Activated CD8-positive, alpha-beta memory T cell treated with anti-CD3 and anti-CD28 coated beads for 4 hours (primary cell): ENCODE data around the gene MEIS1.
"Not testable (repeated sequence)": the region's sequence is repeated elsewhere in the genome, so short reads cannot be mapped to it uniquely, and the experiment has no call there.

Experiments
- DNase-seq, 2 donors: peaks; one replicate each; pipeline ENCODE4 v3.0.0-alpha.2; 2020; ENCODE audit warnings: low read depth in 2 of 2

Gene MEIS1

GRCh38 chr2:66466433-66466832 lies 31.5 kb downstream of the MEIS1 start:
- no peak for DNase-seq

DNA sequence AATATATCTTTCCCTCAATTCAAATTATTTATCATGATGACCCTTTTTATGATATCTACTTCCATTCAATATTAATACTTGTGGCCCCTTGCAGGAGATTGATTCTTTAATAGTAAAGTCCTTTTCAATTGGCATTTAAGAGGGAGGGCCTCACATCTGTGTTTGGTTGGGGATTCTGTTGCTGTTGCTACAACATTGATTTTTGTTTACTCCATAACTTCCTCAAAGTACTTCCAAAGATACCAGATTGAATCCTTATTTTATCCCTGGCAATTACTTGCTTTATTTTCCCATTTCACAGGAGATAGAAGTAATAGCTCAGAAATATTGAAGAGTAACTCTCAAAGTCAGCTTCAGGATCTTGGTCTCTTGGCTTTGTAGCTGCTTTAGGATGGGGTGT lies 32.8 kb downstream of the MEIS1 start:
- no peak for DNase-seq

DNA sequence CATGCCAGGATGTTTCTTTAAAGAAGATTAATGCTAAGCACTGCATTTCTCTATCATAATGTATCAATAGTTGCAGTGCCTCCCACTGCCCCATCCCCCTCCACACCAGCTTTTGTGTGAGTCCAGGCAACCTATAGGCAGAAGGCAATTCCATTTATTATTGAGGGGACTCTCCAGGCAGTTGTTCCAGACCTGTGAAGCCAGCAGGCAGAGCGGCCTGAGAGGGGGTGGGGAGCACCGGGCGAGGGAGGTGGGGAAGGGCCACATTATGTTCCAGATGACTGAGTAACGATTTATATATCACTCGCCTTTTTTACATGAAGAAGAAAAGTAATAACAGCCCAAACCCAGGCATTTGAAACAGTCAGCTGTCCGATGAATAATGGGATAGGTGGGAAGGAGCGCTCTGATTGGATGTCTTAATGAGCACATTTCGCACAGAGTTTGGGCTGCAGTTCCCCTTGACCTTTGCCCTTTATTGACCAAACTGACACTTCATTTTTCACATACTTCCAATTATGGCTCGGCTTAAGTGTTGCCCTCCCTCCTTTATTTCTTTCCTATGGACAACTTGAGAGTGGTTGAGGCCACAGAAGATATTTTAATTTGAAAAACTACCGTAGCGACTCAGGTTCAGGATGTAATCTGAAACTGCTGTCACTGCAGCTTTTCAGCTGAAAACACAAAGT lies 34.4 kb downstream of the MEIS1 start:
- DNase-seq, result no peak

GRCh38 chr2:66470199-66470598 lies 35.3 kb downstream of the MEIS1 start:
- DNase-seq, result no peak

- no peak for DNase-seq
These were observed 37.4 kb downstream of the MEIS1 start for GRCh38 chr2:66472225-66472843.

DNA sequence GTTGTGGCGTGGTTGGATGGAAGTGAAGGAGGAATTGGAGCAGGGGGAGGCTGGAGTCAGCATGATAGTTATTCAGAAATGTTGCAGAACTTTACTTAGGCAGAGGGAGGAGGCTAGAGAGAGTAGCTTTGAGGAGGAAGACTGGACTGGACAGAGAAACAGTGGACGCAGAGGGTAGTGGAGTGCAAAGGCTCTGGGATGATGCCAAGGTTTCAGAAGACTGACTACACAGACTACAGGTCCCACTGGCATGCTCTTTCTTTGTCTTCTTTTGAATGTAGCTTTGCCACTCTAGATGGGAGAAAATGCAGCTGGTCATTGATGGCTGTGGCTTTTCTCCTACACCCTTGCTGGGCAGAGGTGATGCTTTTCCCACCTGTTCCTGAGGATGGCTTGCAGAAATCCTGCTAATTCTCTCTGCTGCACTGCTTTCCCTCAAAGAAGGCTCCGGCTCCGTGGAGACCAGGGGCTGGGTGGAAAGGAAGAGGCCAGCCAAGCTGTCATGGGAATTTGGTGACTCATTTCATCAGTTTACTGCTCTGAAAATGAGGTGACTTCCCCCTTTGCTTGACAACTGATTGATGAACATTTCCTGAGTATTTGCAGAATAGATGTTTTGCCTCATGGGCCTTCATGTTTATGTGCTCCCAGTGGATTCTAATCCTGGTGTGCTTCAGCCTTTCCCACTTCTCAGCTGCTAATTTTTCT lies 42.4 kb downstream of the MEIS1 start:
- DNase-seq, result no peak

GRCh38 chr2:66478299-66478698 lies 43.4 kb downstream of the MEIS1 start:
- no peak for DNase-seq

- no peak for DNase-seq
These were observed 43.9 kb downstream of the MEIS1 start for GRCh38 chr2:66478731-66479316.

- no peak for DNase-seq
These were observed 46.2 kb downstream of the MEIS1 start for GRCh38 chr2:66481100-66481549.

- not testable (repeated sequence) for DNase-seq
These were observed 50.3 kb downstream of the MEIS1 start for GRCh38 chr2:66485252-66485651.

GRCh38 chr2:66488946-66489345 lies 54.0 kb downstream of the MEIS1 start:
- DNase-seq, result no peak

GRCh38 chr2:66489436-66489835 lies 54.5 kb downstream of the MEIS1 start:
- DNase-seq, result no peak

DNA sequence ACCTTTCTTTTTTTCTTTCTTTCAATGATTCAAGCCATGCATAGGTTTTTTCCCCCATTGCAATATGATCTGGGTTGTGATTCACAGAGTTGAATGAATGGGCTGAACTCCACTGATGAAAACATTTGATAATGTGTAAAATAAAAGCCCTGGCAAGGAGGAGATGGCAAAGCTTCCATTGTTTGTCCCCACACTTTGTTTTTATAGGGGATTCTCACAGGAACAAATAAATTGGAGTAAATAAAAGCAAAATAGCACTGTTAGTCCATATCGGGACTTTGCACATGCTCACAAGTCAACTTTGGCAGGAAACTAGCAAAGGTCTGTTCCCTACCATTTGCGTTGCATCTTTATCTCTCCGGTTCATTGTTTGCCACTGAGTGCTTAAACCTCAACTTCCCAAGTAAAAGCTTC lies 55.7 kb downstream of the MEIS1 start:
- DNase-seq, result no peak

- no peak for DNase-seq
These were observed 59.8 kb downstream of the MEIS1 start for GRCh38 chr2:66494708-66495107.

DNA sequence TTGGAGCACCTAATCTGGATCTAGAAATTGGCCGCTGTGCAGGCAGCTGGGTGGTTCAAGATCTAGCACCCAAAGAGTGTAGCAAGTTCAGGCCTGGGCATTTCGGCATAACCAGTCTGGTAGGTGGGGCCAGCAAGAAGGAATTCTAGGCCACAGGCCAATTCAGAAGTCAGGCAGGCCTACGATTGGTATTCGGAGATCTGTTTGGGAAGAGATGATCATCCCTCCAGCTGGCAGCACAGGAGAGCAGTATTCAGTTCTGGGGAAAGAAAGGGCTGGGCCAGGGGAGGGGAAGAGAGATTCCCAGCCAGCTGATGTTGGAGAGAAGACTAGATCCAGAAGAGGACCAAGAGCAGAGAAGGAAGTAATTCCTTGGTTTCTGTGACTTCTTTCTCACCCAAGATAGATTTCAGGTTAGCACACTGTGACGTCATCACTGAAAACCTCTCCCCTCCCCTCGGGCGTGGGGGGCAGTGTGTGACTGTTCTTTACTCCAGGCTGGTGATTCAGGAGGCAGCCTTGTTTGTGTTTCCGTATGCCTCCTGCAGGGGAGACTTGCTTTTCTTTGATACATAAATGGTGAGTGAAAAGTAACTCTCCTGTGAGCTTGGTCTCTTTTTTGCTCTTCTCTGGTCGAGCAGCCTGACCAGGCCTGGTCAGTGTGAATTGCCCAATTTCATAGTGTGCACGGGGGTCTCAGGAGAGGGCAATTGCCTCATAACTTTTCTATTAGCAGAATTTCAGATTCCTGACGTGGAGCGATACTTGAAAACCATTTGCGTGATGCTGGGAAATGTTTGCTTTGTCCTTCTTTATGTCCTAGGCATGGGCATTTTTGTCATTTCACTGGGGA lies 61.1 kb downstream of the MEIS1 start:
- no peak for DNase-seq

DNA sequence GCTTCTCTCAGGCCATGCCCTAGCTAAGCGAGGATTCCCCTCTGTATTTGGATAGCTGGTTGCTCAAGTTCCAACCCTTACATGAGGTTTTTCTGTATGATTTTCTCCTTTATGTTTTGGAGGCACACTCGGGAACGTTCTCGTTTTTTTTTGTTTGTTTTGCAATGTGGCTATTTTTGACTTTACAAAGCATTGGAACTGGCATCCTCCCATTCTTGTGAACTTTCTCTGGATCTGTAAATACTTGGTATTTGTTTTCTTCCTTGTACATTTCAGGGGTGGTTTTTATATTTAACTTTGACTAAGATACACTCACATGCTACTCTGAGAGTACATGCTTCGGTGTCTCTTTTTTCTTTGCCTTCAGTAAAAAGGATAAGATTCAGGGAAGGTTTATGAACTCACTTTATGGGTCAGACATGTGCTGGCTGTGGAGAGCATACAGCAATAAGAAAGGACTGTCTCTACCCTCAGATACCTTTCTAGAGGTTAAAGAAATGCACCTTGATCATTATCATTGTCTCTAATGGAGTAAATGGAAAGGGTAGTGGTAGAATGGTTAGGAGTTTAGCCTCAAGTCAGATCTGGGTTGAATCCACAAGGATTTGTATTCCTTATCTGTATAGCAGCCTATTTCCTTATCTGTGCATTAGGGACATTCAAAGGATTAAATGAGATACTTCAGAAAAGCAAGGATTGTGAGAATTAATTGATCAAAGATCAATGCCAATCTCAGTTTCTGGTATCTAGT lies 61.9 kb downstream of the MEIS1 start:
- no peak for DNase-seq

GRCh38 chr2:66497431-66498288 lies 62.7 kb downstream of the MEIS1 start:
- DNase-seq, result no peak

GRCh38 chr2:66498289-66498975 lies 63.5 kb downstream of the MEIS1 start:
- DNase-seq, result no peak

DNA sequence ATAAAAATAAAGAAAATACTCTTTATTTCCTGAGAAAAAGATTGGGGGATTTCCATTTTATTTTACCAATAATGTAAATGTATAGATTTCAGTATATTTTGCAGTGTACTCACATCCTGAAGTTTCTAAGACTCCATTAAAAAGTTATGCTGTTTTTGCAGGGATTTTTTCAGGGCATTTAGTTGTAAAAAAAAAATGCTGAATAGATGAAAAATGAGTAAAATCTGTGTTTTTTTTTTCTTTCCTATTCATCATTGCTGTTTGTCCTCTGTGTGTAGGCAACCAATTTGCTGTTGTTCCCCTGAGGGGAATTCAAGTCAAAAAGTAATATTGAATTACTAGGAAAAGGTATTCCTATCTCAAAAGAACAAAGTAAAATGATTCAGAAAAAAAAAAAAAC lies 66.3 kb downstream of the MEIS1 start:
- no peak for DNase-seq
